HepG2 (cell line): ENCODE results near the gene BMI1.

Source experiments
- GABPA ChIP-seq, 2 experiments: IDR thresholded peaks; 2 replicates each; pipeline ENCODE4 v1.6.1; 2011 to 2016; ENCODE audit warnings: low read depth in 2 of 2, low read length in 1 of 2, missing biosample characterization in 1 of 2, missing genetic modification characterization in 1 of 2
- POLR2A ChIP-seq, 2 experiments: IDR thresholded peaks; 2 replicates each; pipeline ENCODE4 v1.6.1; 2011; ENCODE audit warnings: low read depth in 2 of 2, low read length in 2 of 2, mild to moderate bottlenecking in 1 of 2, moderate library complexity in 1 of 2; ENCODE audit not compliant: insufficient read depth in 1 of 2
- PRMT3 ChIP-seq: sonication (generic); formaldehyde crosslinking; IDR thresholded peaks from 2 replicates; pipeline ENCODE4 v1.8.1; 2022; ENCODE audit warnings: low read depth, mild to moderate bottlenecking, moderate library complexity, missing genetic modification reagents, borderline replicate concordance
- ZNF431 ChIP-seq: sonication (generic); formaldehyde crosslinking; IDR thresholded peaks from 2 replicates; pipeline ENCODE4 v1.9.0; 2022; ENCODE audit warnings: missing genetic modification reagents, low read depth, mild to moderate bottlenecking, borderline replicate concordance
- TF ChIP-seq, protein P1 (sequence below): sonication (generic); formaldehyde crosslinking; IDR thresholded peaks from 2 replicates; pipeline ENCODE4 v1.5.0; 2020; ENCODE audit warnings: mild to moderate bottlenecking, missing genetic modification reagents, moderate library complexity

DNA sequence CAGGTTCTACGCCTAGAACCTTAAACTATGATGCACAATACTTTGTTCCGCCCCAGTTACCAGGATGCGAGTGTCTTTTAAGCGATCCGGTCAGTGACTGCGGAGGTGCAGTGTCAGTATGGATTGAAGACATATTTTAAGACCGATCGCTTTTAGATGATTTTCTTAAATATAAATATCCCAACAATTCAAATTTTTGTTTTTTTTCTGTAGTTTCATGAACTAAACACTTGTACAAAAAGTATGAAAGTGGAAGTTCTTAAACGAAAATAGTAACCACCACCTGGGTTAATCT is 3.9 kb upstream of the BMI1 start:
- TF ChIP-seq POLR2A (IDR thresholded peaks at IDR 0.05; ENCODE audit: insufficient read depth in 1 of 2, low read depth in 2 of 2, low read length in 2 of 2), result no peak
- TF ChIP-seq, protein P1, sequence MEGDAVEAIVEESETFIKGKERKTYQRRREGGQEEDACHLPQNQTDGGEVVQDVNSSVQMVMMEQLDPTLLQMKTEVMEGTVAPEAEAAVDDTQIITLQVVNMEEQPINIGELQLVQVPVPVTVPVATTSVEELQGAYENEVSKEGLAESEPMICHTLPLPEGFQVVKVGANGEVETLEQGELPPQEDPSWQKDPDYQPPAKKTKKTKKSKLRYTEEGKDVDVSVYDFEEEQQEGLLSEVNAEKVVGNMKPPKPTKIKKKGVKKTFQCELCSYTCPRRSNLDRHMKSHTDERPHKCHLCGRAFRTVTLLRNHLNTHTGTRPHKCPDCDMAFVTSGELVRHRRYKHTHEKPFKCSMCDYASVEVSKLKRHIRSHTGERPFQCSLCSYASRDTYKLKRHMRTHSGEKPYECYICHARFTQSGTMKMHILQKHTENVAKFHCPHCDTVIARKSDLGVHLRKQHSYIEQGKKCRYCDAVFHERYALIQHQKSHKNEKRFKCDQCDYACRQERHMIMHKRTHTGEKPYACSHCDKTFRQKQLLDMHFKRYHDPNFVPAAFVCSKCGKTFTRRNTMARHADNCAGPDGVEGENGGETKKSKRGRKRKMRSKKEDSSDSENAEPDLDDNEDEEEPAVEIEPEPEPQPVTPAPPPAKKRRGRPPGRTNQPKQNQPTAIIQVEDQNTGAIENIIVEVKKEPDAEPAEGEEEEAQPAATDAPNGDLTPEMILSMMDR (CRISPR knock-in tag), result no peak
- TF ChIP-seq GABPA (IDR thresholded peaks at IDR 0.05; ENCODE audit: low read depth, low read length), result no peak
- TF ChIP-seq GABPA (CRISPR knock-in tag; IDR thresholded peaks at IDR 0.05; ENCODE audit: low read depth), result no peak
- no peak for TF ChIP-seq PRMT3 (CRISPR knock-in tag)
- no peak for TF ChIP-seq ZNF431 (CRISPR knock-in tag)
